Astrocyte of the spinal cord (primary cell): Measurements from ENCODE around the gene SVOP.

Experiments used
- DNase-seq: peaks from one replicate; pipeline ENCODE4 v3.0.0; 2011; ENCODE audit warnings: low read depth, low spot score
- H3K4me3 ChIP-seq: 2 replicates; pipeline ENCODE4 v1.5.1; 2011; ENCODE audit warnings: low read depth, mild to moderate bottlenecking, low read length, moderate library complexity
- in situ Hi-C: cut with HindIII; loops from 2 replicates; pipeline ENCODE4 v1.10.0; 2017; ENCODE audit warnings: low sequenced_read_pairs
- TF ChIP-seq, protein P1 (sequence below): IDR thresholded peaks from 2 replicates; pipeline ENCODE4 v1.5.1; 2012; ENCODE audit warnings: low read depth, mild to moderate bottlenecking, low read length, inconsistent platforms

Gene SVOP

DNA sequence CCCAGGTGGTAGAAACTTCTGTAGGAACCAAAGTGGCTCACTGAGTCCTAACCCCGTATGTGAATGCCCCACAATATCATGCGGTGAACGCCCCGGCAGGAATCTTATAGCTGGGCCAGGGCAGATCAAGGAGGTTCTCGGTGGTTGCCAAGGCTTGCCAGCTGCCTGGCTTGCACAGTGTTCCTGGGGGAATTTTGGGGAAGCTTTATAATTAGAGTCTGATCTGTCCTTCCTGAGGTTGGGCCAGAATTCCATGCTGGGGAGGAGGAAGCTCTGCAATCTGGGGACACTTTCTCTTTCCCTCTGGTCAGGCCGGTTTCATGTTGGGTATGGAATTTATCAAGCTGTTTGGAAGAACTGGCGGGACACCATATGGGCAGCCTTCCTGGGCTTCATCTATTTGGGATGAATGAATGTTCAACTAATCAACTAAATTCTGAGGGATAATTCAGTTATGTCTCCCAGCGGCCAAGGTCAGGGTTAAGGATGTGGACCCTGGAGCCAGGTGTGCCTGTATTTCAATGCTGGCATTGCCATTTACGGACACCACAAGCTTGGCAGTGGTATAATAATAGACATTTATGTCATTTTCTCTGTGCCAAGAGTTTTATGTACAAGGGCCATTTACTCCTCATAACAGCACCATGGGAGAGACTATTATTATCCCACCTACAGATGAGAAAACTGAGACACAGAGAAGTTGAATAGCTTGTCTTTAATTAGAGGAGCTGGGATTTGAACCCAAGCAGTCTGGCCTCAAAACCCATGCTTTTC, 54.3 kb downstream of the SVOP start:
- in situ Hi-C loops, result no loop called here
- TF ChIP-seq, protein P1, sequence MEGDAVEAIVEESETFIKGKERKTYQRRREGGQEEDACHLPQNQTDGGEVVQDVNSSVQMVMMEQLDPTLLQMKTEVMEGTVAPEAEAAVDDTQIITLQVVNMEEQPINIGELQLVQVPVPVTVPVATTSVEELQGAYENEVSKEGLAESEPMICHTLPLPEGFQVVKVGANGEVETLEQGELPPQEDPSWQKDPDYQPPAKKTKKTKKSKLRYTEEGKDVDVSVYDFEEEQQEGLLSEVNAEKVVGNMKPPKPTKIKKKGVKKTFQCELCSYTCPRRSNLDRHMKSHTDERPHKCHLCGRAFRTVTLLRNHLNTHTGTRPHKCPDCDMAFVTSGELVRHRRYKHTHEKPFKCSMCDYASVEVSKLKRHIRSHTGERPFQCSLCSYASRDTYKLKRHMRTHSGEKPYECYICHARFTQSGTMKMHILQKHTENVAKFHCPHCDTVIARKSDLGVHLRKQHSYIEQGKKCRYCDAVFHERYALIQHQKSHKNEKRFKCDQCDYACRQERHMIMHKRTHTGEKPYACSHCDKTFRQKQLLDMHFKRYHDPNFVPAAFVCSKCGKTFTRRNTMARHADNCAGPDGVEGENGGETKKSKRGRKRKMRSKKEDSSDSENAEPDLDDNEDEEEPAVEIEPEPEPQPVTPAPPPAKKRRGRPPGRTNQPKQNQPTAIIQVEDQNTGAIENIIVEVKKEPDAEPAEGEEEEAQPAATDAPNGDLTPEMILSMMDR, result no peak
- no peak for DNase-seq
- no peak overlapping the region for H3K4me3 ChIP-seq

DNA sequence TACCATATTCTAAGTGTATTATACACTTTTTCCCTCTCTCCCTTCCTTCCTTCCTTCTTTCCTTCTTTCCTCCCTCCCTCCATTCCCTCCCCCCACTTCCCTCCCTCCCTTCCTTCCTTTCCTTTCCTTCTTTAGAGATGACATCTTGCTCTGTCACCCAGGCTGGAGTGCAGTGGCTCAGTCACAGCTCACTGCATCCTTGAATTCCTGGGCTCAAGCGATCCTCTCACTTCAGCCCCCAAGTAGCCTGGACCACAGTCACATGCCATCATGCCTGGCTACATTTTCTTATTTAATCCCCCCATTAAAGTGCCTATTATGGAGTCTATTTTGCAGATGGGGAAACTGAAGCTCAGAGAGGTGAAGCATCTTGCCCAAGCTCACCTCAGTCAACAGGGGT, 55.0 kb downstream of the SVOP start:
- in situ Hi-C loops, result no loop called here
- TF ChIP-seq, protein P1, result no peak
- DNase-seq, result no peak
- H3K4me3 ChIP-seq, result no peak overlapping the region

GRCh38 chr12:108964371-108965352, 56.2 kb downstream of the SVOP start:
- TF ChIP-seq, protein P1, result no peak
- in situ Hi-C loops, result no loop called here
- no peak overlapping the region for H3K4me3 ChIP-seq
- no peak for DNase-seq

- in situ Hi-C loops, result no loop called here
- no peak for DNase-seq
- no peak overlapping the region for H3K4me3 ChIP-seq
- TF ChIP-seq, protein P1, result no peak
Observed at GRCh38 chr12:108962256-108962655, 58.6 kb downstream of the SVOP start.

DNA sequence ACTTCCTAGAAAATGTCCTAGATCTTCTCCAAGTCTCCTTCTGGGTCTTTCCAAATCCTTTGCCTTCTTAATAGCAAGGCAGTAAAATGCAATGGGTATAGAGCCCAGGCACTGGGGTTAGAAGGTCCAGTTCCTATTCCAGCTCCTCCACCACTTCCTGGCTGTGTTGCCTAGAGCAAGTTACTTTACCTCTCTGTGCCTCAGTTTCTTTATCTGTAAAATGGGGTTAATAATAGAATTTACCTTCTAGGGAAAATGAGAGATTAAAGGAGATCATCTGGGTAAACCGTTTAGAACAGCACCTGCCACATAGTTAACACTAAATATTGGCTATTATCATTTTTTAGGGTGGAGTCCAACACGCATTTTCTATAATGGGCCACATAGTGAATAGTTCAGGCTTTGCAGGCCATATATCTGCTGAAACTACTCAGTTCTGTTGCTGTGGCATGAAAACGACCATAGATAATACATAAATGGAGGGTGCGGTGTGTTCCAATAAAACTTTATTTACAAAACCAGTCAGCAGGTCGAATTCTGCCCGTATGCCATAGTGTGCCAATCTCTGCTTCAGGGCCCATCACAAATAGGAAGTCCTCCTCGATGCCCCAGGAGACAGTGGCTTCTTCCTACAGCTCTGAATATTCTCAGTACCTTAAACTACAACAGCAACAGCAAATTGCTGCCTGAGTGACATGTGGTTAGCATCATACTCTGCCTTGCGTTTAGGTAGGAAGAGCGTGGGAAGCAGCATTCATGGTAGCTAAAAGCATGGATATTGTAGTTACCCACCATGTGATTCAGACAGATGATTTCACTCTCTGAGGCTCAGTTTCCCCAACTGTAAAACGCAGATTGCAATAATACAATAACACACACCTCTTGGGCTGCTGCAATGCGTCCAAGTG, 60.9 kb downstream of the SVOP start:
- DNase-seq, result no peak
- in situ Hi-C loops, result no loop called here
- no peak overlapping the region for H3K4me3 ChIP-seq
- TF ChIP-seq, protein P1, result no peak
